Posterior cingulate gyrus (tissue), 11 donors: ENCODE data around the gene GZMB.
A peak's percentile ranks its signal among the peaks of the same experiment; 100 is the strongest.
"Not testable (repeated sequence)": the region's sequence is repeated elsewhere in the genome, so short reads cannot be mapped to it uniquely, and the experiment has no call there.

Experiments used
- DNase-seq, 10 donors: peaks; one replicate each; pipeline versions ENCODE4 v3.0.0 to v3.0.0-alpha.2; 2020 to 2021; ENCODE audit warnings: mixed read lengths in 3 of 10
- intact Hi-C: fragments of 100-400 bp; cut with DNase I; formaldehyde crosslinking; loops from one replicate; pipeline ENCODE4 v1.15.1; 2023

The GZMB gene, protein sequence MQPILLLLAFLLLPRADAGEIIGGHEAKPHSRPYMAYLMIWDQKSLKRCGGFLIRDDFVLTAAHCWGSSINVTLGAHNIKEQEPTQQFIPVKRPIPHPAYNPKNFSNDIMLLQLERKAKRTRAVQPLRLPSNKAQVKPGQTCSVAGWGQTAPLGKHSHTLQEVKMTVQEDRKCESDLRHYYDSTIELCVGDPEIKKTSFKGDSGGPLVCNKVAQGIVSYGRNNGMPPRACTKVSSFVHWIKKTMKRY

DNA sequence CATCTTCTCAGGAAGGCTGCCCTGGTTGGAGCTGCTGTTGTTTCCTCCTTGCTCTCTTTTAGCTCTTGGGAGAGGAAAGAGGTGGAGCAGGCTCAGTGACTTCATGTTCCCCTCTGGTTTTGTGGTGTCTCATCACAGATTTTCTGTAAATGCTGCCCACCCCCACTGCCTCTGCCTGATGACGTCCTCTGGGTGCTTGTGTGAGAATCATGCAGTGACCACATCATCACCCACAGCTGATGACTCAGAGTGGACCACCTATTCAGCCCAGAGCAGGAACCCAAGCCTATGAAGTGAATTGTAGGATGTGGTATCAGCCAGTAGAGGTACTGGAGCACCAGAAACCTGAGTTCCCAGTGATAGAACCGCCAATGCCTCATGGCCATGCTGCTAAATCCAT is at the start of gene GZMB:
Gene GZMB (minus strand): TSS at position 33 of the 400 bp plus-strand sequence. CDS start 30 bp downstream, at position 3.
- DNase-seq = no peak
- intact Hi-C loops = no loop called here

- DNase-seq = no peak
- intact Hi-C loops = no loop called here
Observed at GRCh38 chr14:24681056-24681455, 47.1 kb upstream of the GZMB start.

DNA sequence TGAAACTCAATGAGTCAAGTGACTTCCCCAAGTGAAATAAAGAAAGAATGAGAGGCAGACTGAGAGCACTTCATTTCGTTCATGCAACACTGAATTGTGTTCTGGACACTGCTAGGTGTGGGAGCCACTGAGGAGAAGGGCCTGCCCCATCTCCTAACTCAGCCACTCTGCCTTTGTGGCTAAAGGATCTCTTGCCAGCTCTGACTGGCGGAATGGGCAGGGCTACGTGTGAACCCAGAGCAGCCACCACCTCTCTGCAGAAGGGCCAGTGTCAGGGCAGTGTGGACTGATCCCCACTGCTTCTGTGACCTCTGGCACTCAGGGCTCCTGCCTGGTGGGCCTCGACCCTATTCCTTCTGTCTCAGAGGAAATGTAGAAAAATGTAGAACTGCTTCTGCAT is 46.5 kb upstream of the GZMB start:
- DNase-seq = no peak
- intact Hi-C loops = no loop called here

GRCh38 chr14:24679248-24679961 is 45.4 kb upstream of the GZMB start:
- intact Hi-C loops = no loop called here
- DNase-seq = peak in 1 of 10 donors; percentile 66

DNA sequence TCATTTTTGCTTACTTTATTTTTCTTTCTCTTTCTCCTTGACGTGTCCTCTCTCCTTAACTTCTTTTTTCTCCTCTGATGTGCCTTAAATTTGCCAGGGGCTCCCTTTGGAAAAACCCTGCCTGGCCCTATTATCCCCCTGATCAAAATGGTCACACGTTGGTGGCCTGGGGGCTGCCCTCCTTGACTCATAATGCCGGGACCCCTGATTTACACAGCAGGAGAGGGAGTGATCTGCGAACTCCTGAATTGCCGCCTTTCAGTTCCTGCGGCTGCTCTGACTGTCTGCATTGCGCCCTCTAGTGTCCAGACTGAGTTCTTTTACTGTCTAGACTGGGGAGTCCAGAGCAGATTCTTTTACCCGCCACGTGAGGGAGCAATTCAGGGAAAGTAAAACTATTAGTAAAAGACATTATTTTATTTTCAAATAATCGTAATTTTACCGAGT is 44.8 kb upstream of the GZMB start:
- DNase-seq = peak in 7 of 10 donors; percentile 20 to 88 (median 54)
- intact Hi-C loops = no loop called here

DNA sequence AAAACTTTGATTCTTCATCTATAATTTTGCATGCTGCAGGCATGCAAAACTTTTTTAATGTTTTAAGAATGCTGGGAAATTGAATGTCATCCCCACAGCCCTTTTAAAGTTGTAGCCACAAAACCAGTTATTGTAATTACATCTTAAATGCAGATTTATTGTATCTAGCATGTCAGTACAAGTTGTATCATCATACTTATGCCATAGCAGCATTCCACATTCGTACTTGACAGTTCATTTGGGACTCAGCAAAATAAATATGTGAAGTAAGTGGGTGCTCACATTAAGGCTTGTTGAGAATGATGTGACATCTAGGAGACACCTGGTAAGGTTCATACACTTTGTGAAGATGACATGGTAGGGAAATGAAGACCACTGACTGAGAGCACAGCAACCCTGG is 44.0 kb upstream of the GZMB start:
- no peak for DNase-seq
- intact Hi-C loops = no loop called here

DNA sequence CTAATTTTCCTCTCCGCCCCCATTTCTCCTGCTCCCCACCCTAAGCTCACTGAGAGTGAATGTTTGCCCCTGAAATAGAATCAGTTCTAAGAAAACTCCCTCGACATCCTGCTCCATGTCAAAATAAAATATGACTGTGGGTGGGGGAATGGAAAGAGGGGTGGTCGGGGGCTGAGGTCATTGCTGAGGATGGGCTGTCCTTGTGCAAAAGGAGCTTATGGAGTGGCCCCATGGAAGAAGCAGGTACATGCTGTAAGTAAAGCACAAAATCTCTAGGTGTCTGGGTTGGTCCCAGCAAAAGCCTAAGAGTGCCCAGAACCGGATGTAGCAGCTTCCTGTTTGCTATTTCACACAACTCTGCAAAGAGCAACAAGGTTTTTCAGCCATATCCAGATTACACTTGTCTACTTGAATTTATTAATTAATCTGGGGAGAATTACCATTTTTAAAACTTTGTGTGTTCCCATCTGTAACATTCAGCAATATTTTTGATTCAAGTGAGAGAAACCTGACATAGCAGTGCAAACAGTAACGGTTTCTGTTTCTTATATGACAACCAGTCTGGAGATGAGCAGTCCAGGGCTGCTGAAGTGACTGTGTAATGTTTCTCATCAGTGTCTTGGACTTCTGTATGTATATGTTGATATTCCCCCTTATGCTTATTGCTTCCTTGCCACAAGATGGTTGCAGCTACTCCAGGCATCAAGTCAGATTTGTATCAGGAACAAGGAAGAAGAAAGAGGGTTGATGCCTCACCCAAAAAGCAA is 40.4 kb upstream of the GZMB start:
- no peak for DNase-seq
- intact Hi-C loops = no loop called here

DNA sequence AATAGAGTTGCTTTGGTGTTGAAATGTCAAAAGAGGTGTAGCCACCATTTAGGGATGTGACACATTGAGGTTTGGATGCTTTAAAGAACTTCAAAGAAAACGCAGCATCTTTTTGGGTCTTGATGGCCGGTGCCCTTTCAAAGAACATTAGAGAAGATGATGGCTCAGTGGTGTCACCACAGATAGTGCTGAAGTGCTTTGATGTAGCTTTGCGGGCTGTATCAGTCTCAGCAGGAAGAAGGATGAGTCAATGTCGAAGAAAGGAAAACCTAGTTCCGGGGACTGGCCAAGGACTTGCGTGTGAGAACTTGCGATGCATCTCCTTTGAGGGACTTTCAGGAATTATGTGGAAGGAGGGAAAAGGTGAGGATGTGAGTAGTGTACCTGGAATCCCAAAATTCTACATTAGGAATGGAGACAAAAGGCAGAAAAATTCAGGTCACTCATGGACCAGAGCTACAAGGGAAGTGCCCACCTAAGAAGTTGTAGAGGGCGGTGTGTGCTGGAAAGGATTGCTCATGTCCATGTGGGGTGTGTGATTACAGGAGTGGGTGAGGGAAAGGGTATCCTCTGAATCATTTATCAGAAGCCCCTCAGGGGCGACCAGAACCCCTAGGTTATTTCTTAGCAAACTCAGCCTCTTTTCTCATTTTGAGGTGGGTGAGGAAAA is 39.7 kb upstream of the GZMB start:
- intact Hi-C loops = no loop called here
- DNase-seq = no peak

- intact Hi-C loops = no loop called here
- DNase-seq = no peak
Observed at GRCh38 chr14:24673059-24673458, 39.1 kb upstream of the GZMB start.

- DNase-seq = no peak
- intact Hi-C loops = no loop called here
Observed at GRCh38 chr14:24670594-24670993, 36.6 kb upstream of the GZMB start.

DNA sequence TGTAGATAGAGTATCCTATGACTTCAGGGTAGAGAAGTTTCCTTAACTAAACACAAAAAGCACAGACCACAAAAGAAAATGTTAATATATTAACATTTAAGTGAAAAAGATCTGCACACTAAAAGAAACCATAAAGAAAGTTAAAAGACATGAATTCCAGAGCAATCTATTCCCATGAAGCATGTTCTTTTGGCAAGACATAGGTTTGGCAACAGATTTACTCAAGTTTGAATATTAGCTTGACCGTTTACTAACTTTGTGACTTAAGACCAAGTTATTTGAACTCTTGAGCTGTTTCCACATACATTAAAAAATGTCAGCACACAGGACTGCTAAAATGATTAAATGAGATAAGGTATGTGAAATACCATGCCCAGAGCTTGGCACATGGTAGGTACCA is 35.7 kb upstream of the GZMB start:
- no peak for DNase-seq
- intact Hi-C loops = no loop called here

- no peak for DNase-seq
- intact Hi-C loops = no loop called here
Observed at GRCh38 chr14:24665440-24665991, 31.5 kb upstream of the GZMB start.

DNA sequence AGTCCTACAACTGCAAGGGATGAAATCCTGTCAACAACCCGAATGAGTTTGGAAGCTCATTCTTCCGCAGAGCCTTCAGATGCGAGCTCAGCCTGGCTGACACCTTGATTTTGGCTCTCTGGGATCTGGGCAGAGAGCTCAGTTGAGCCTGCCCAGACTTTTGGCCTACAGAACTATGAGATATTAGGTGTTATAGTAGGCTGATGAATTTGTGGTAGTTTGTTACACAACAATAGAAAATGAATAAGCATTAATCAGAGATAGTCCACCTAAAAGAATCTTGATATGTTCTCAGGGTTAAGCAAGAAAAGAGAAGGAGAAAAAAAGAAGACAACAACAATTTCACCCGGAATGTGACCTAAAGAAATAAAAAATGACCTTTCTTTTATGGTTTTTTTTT is 30.4 kb upstream of the GZMB start:
- no peak for DNase-seq
- intact Hi-C loops = no loop called here

DNA sequence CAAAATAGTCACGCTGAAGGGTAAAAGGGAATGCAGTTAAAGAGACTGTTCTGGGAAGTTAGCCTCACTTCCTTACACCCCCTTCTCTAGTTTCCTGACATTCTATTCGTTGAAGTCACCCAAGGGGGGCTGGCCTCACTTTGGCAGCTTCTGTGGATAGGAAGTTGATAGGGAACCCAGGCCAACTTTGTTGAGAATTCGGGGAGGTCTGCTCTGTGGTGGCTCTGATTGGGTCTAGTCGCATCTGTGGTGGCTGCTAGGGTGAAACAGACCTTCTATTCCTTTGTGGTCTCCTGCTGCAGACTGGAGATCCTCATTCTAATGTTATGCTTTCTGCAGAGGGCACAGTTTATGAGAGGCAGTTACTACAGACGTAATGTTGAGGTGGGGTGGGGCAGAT is 28.8 kb upstream of the GZMB start:
- intact Hi-C loops = no loop called here
- DNase-seq = no peak

DNA sequence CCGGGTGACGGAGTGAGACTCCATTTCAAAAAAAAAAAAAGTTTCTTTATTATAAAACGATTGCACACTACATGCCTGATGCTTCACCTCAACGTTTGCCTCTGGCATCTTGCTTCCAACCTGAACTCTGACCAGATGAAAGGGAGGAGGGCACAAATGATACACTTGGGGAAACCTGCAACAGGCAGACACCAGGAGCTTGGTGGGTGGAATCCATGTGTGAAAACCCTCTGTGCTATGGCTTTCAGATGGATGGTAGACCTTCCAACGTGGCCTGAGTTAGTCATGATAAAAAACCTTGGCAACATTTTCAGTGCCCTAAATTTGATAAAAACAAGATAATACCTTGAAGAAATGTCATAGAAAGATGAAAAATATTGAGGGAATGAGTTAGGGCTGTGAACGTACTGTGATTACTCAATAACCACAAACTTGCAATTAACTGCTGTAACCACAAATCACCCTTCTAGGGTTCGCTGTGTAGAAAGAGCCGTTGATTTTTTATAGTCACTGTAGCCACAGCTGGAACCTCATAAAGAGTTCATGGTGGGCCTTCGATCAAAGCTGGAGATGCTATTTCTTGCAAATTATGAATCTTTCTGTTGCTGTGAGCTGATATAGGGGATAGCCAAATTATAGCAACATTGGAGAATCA is 26.1 kb upstream of the GZMB start:
- no peak for DNase-seq
- intact Hi-C loops = no loop called here

GRCh38 chr14:24648361-24648760 is 14.4 kb upstream of the GZMB start:
- DNase-seq, intact Hi-C loops: not testable (repeated sequence)

DNA sequence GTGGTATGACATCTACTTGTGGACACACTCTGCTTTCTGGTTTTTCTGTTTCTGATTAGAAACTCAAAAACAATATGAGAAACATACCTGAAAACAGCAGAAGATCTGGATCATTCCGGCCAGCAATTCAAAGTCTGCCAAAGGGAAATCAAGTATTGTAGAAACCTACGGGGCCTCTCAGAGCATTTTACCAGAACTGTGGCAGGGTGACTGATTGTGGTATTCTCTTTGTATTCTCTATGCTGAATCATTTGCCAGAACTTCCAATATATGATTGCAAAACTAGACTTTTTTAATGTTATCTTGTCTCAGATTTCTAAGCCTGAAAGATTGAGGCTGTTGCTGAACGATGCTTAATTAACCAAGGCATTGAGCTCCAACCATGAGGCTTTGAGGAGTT is 5.9 kb upstream of the GZMB start:
- intact Hi-C loops = no loop called here
- DNase-seq = no peak

DNA sequence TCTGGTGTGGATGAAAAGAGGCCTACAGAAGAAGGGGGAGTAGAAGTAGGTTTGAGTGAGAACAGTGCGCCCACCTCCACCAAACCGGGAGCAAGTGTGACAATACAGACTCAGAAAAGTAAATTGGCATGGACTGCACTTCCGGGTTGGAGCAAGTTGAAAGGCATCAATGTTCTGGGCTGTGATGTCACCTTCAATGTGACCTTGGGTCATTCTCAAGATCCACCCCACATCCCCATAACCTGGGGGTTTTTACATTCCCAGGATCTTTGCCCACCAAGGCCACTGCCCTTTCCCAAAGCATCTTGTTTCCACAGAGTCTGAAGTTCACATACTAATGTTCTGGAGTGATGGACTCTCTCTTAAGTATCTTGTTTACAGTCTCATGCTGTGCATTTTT is 5.3 kb upstream of the GZMB start:
- DNase-seq = no peak
- intact Hi-C loops = no loop called here

- DNase-seq = peak in 1 of 10 donors; percentile 61
Observed at GRCh38 chr14:24633353-24633752, 637 bp downstream of the GZMB start.

DNA sequence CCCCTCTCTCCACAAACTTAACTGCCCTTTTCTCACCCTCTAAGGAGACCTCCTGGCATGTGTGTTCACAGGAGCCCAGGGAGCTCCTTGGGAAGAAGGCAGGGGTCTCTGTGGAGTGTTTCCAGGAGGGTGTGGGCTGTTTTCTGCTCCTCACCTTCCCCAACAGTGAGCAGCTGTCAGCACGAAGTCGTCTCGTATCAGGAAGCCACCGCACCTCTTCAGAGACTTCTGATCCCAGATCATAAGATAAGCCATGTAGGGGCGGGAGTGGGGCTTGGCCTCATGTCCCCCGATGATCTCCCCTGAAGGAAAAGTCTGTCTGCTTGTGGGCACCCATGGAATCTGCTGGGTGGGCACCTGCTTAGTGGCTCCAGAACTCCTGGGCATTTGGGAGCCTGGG is 1.2 kb downstream of the GZMB start:
- intact Hi-C loops = no loop called here
- DNase-seq = no peak

More at GRCh38 chr14:24633353-24633752, 637 bp downstream of the GZMB start:
- intact Hi-C loops = no loop called here
